ENCODE measurements around the gene OR4F3.
"Not testable (repeated sequence)": the region's sequence is repeated elsewhere in the genome, so short reads cannot be mapped to it uniquely, and the experiment has no call there.

The OR4F3 gene

GRCh38 chr5:181366968-181367367 is at the start of gene OR4F3:
Gene OR4F3, plus strand, starts transcription at chr5:181367268.
- DNase-seq (ENCODE audit: low spot score), result not testable (repeated sequence)
